Colonic mucosa (tissue), 4 donors: ENCODE results near the gene AP4M1. TPM values are rescaled to one million over a fixed set of nuclear protein-coding genes. Genes with fewer than 3 reads are reported as not detected.

Experiments
- DNase-seq: peaks from one replicate; pipeline ENCODE4 v3.0.0-alpha.2; 2020
- H3K27ac ChIP-seq: fragments of 200-600 bp; one replicate; pipeline ENCODE4 v1.8.0; 2021
- H3K27me3 ChIP-seq: fragments of 200-600 bp; one replicate; pipeline ENCODE4 v1.8.0; 2021
- H3K36me3 ChIP-seq: fragments of 200-600 bp; one replicate; pipeline ENCODE4 v1.8.0; 2021
- H3K4me1 ChIP-seq: fragments of 200-600 bp; one replicate; pipeline ENCODE4 v1.8.0; 2021; ENCODE audit warnings: mild to moderate bottlenecking
- H3K4me3 ChIP-seq: fragments of 200-600 bp; one replicate; pipeline ENCODE4 v1.8.0; 2021
- H3K9ac ChIP-seq, 2 donors: one replicate each; pipeline ENCODE4 v1.7.0; 2013; ENCODE audit warnings: control low read depth in 2 of 2, low read depth in 2 of 2, low read length in 2 of 2
- H3K9me3 ChIP-seq: fragments of 200-600 bp; one replicate; pipeline ENCODE4 v1.8.0; 2021
- intact Hi-C: fragments of 100-400 bp; cut with DNase I; formaldehyde crosslinking; loops from one replicate; pipeline ENCODE4 v1.14.1; 2022
- total RNA-seq, 2 donors: library from RNA; stranded (reverse); fragmentation: NEBNext Ultra II Directional in 1 of 2; extraction: Animal tissue kit (Norgen Biotek cat#: 25700) in 1 of 2; gene quantifications; one replicate each; pipeline ENCODE4 v1.2.1, GENCODE V29; 2021
- TF ChIP-seq, protein P1 (sequence below): fragments of 200-600 bp; IDR thresholded peaks from one replicate; pipeline ENCODE4 v1.8.0; 2022; ENCODE audit warnings: antibody characterized with exemption, mild to moderate bottlenecking
- donor health status: healthy.
- donor health status: DM: no; HTN: no; CAD: no.
- donor health status: DM: no; HTN: no; CAD: no.

Gene AP4M1
- total RNA-seq, 2 donors from 2014 or later = 17.8 to 23.6 TPM

GRCh38 chr7:100109521-100110163, 8.2 kb downstream of the AP4M1 start:
- H3K36me3 ChIP-seq = no peaks in the 10 kb centered on the region
- DNase-seq = no peak
- no peak overlapping the region for H3K4me3 ChIP-seq
- H3K9ac ChIP-seq = no peak overlapping the region
- intact Hi-C loops = no loop called here
- H3K27ac ChIP-seq = no peak overlapping the region
- H3K4me1 ChIP-seq = no peaks in the 10 kb centered on the region
- TF ChIP-seq, protein P1, sequence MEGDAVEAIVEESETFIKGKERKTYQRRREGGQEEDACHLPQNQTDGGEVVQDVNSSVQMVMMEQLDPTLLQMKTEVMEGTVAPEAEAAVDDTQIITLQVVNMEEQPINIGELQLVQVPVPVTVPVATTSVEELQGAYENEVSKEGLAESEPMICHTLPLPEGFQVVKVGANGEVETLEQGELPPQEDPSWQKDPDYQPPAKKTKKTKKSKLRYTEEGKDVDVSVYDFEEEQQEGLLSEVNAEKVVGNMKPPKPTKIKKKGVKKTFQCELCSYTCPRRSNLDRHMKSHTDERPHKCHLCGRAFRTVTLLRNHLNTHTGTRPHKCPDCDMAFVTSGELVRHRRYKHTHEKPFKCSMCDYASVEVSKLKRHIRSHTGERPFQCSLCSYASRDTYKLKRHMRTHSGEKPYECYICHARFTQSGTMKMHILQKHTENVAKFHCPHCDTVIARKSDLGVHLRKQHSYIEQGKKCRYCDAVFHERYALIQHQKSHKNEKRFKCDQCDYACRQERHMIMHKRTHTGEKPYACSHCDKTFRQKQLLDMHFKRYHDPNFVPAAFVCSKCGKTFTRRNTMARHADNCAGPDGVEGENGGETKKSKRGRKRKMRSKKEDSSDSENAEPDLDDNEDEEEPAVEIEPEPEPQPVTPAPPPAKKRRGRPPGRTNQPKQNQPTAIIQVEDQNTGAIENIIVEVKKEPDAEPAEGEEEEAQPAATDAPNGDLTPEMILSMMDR = no peak
- no peaks in the 10 kb centered on the region for H3K9me3 ChIP-seq
- no peaks in the 10 kb centered on the region for H3K27me3 ChIP-seq

- Histone ChIP-seq H3K9me3 (no peaks in the 10 kb centered on the region), H3K4me3 (no peak overlapping the region), H3K27me3 (no peaks in the 10 kb centered on the region), H3K4me1 (no peaks in the 10 kb centered on the region), H3K27ac (no peak overlapping the region), H3K9ac (no peak overlapping the region), H3K36me3 (no peaks in the 10 kb centered on the region)
- TF ChIP-seq, protein P1 = no peak
- intact Hi-C loops = no loop called here
- no peak for DNase-seq
These were observed 9.7 kb downstream of the AP4M1 start for GRCh38 chr7:100111156-100111555.

GRCh38 chr7:100111914-100112313, 10.5 kb downstream of the AP4M1 start:
- H3K27ac ChIP-seq = no peak overlapping the region
- DNase-seq = no peak
- H3K4me3 ChIP-seq = no peak overlapping the region
- H3K9me3 ChIP-seq = no peaks in the 10 kb centered on the region
- H3K27me3 ChIP-seq = no peaks in the 10 kb centered on the region
- TF ChIP-seq, protein P1 = no peak
- intact Hi-C loops = no loop called here
- no peaks in the 10 kb centered on the region for H3K36me3 ChIP-seq
- H3K9ac ChIP-seq = no peak overlapping the region
- no peaks in the 10 kb centered on the region for H3K4me1 ChIP-seq

DNA sequence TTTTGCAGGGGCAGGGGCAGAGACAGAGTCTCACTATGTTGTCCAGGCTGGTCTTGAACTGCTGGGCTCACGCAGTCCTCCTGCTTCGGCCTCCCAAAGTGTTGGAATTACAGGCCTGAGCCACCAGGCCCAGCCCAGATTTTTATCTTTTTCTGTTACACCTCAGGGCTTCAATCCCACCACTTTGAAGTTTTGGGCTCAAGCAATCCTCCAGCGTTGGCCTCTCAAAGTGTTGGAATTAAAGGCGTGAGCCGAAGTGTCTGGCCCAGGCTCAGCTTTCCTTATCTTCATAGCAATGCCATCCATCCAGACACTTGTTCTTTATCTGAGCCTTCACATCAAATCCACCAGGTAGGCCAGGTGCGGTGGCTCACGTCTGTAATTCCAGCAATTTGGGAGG, 13.6 kb downstream of the AP4M1 start:
- intact Hi-C loops = no loop called here
- no peaks in the 10 kb centered on the region for H3K36me3 ChIP-seq

GRCh38 chr7:100118388-100119071, 17.1 kb downstream of the AP4M1 start:
- Histone ChIP-seq H3K4me3 (peak overlapping the region; percentile 79), H3K4me1 (peaks cover 6% of the 10 kb centered on the region), H3K9ac (peak overlapping the region; percentile 52 to 70), H3K9me3 (no peaks in the 10 kb centered on the region), H3K27me3 (no peaks in the 10 kb centered on the region), H3K27ac (peak overlapping the region; percentile 77), H3K36me3 (no peaks in the 10 kb centered on the region)
- intact Hi-C loops = no loop called here
- DNase-seq = no peak
- TF ChIP-seq, protein P1 = no peak

More for the DNA sequence above, 13.6 kb downstream of the AP4M1 start:
- Histone ChIP-seq H3K4me3 (no peak overlapping the region), H3K27ac (no peak overlapping the region), H3K9ac (no peak overlapping the region), H3K27me3 (no peaks in the 10 kb centered on the region), H3K4me1 (peaks cover 1% of the 10 kb centered on the region), H3K9me3 (no peaks in the 10 kb centered on the region)
- TF ChIP-seq, protein P1 = no peak
- no peak for DNase-seq
